ENCODE data around the gene KIF26B. TPM values are rescaled to one million over a fixed set of nuclear protein-coding genes. Genes with fewer than 3 reads are reported as not detected.

KIF26B gene
- total and polyA plus RNA-seq, 10 of the 15 experiments (the other 5 are each of a cell fraction or from before 2014, with no cell fraction given): 0.35 to 11.6 (median 2.2) TPM

DNA sequence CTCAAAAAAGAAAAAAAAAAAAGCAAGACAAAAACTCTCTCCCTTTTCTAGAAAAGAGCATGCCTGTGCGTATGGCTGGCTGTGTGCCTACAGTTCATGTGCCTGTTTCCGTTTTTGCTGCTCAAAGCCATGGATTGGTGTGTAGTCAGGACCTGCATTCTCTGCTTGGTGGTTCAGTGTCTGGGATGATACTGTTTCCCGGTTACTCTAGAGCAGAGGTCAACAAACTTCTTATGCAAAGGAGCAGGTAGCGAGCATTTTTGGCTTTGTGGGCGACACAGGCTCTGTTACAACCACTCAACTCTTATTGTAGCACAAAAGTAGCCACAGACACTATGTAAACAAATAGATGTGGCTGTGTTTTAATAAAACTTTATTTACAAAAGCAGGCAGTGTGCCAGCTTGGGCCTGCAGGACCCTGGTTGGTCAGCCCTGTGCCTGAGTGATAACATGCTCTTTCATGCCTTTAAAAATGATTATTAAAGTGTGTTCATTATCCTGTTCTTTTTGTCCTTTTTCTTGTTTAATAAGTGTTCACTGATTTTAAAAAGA lies 524.2 kb downstream of the KIF26B start:
- ChIA-PET RAD21 (ENCODE audit: unreplicated experiment) (no interaction called here), SMC1A (ENCODE audit: uncharacterized antibody, unreplicated experiment) (no interaction called here), POLR2A (no interaction called here), CTCF (no interaction called here)
- no peak overlapping the region for H3K27ac ChIP-seq (ENCODE audit: control insufficient read depth, insufficient read depth)
- no peak for DNase-seq (ENCODE audit: low read depth, low spot score)
- 57% methylated on average over 5 of the region's 5 CpGs for WGBS (ENCODE audit: insufficient coverage, insufficient replicate concordance, low lambda C conversion rate, missing lambda C conversion rate)
- H3K4me1 ChIP-seq (ENCODE audit: control insufficient read depth, insufficient read depth, low read length): peaks cover under 1% of the 10 kb centered on the region
- no peak overlapping the region for H2AFZ ChIP-seq (ENCODE audit: control insufficient read depth, low read depth, low read length)
- H3K27me3 ChIP-seq (replicated peaks in 1 of 2; ENCODE audit: control insufficient read depth in 2 of 2, insufficient read depth in 2 of 2, low read length in 1 of 2): no peaks in the 10 kb centered on the region
- no peaks in the 10 kb centered on the region for H3K79me2 ChIP-seq (ENCODE audit: control insufficient read depth, insufficient read depth, low read length)
- no peak for FAIRE-seq
- peaks cover 0 to 2% of the 10 kb centered on the region in 2 experiments; a peak in 1 of 4 replicates for H3K36me3 ChIP-seq (ENCODE audit: control insufficient read depth in 2 of 2, insufficient read depth in 2 of 2, low read length in 1 of 2)
- H3K4me3 ChIP-seq: no peak overlapping the region
- no TSS peak for BruUV-seq (replicated peaks)
- H3K9ac ChIP-seq (ENCODE audit: control insufficient read depth, insufficient read depth, low read length): no peak overlapping the region
- intact Hi-C loops (cut with micrococcal nuclease; ENCODE audit: unreplicated experiment) (no loop called here), in situ Hi-C loops (cut with MboI) (no loop called here)
- no peak for TF ChIP-seq RAD51 (IDR thresholded peaks at IDR 0.05)
- TF ChIP-seq, protein P1, sequence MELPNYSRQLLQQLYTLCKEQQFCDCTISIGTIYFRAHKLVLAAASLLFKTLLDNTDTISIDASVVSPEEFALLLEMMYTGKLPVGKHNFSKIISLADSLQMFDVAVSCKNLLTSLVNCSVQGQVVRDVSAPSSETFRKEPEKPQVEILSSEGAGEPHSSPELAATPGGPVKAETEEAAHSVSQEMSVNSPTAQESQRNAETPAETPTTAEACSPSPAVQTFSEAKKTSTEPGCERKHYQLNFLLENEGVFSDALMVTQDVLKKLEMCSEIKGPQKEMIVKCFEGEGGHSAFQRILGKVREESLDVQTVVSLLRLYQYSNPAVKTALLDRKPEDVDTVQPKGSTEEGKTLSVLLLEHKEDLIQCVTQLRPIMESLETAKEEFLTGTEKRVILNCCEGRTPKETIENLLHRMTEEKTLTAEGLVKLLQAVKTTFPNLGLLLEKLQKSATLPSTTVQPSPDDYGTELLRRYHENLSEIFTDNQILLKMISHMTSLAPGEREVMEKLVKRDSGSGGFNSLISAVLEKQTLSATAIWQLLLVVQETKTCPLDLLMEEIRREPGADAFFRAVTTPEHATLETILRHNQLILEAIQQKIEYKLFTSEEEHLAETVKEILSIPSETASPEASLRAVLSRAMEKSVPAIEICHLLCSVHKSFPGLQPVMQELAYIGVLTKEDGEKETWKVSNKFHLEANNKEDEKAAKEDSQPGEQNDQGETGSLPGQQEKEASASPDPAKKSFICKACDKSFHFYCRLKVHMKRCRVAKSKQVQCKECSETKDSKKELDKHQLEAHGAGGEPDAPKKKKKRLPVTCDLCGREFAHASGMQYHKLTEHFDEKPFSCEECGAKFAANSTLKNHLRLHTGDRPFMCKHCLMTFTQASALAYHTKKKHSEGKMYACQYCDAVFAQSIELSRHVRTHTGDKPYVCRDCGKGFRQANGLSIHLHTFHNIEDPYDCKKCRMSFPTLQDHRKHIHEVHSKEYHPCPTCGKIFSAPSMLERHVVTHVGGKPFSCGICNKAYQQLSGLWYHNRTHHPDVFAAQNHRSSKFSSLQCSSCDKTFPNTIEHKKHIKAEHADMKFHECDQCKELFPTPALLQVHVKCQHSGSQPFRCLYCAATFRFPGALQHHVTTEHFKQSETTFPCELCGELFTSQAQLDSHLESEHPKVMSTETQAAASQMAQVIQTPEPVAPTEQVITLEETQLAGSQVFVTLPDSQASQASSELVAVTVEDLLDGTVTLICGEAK (IDR thresholded peaks at IDR 0.05; ENCODE audit: borderline replicate concordance): peak; percentile 68
- no peak for ATAC-seq
- no peak overlapping the region for H3K4me2 ChIP-seq (ENCODE audit: control insufficient read depth, insufficient read depth)
- H4K20me1 ChIP-seq (ENCODE audit: control insufficient read depth, insufficient read depth): no peaks in the 10 kb centered on the region
- H3K9me3 ChIP-seq (replicated peaks; ENCODE audit: control insufficient read depth, insufficient read depth, low read length): no peaks in the 10 kb centered on the region
